ENCODE results near the gene HES4.

GRCh38 chr1:972726-973458 lies 27.0 kb downstream of the HES4 start:
- no peak for TF ChIP-seq POLR2A (IDR thresholded peaks at IDR 0.05; ENCODE audit: low read length)
- no peak for TF ChIP-seq GATA1 (IDR thresholded peaks at IDR 0.05; ENCODE audit: low read depth, low read length)
